ENCODE data around the gene RNF31. TPM values are rescaled to one million over a fixed set of nuclear protein-coding genes. Genes with fewer than 3 reads are reported as not detected.

The RNF31 gene
- total RNA-seq, 1 donor from 2014 or later, result 88.2 TPM

GRCh38 chr14:24147761-24148428, 597 bp downstream of the RNF31 start:
- Mint-ChIP-seq H3K27me3 (ENCODE audit: unreplicated experiment) (peaks cover 4% of the 10 kb centered on the region), H3K36me3 (ENCODE audit: unreplicated experiment) (no peaks in the 10 kb centered on the region), H3K9me3 (ENCODE audit: unreplicated experiment) (peaks cover 4% of the 10 kb centered on the region), H3K4me3 (ENCODE audit: unreplicated experiment) (peak overlapping the region; percentile 90), H3K4me1 (ENCODE audit: low read depth, unreplicated experiment) (peaks cover 9% of the 10 kb centered on the region), H3K27ac (ENCODE audit: unreplicated experiment) (peak overlapping the region; percentile 76)
- TF ChIP-seq CTCF (IDR thresholded peaks at IDR 0.05; ENCODE audit: partially characterized antibody, unreplicated experiment), result no peak
- DNase-seq, result no peak

GRCh38 chr14:24149302-24149969, 2.1 kb downstream of the RNF31 start:
- TF ChIP-seq CTCF (IDR thresholded peaks at IDR 0.05; ENCODE audit: partially characterized antibody, unreplicated experiment), result no peak
- Mint-ChIP-seq H3K4me1 (ENCODE audit: low read depth, unreplicated experiment) (peaks cover 9% of the 10 kb centered on the region), H3K4me3 (ENCODE audit: unreplicated experiment) (peak overlapping the region; percentile 90), H3K27ac (ENCODE audit: unreplicated experiment) (peak overlapping the region; percentile 38), H3K36me3 (ENCODE audit: unreplicated experiment) (no peaks in the 10 kb centered on the region), H3K9me3 (ENCODE audit: unreplicated experiment) (peaks cover 4% of the 10 kb centered on the region), H3K27me3 (ENCODE audit: unreplicated experiment) (peaks cover 4% of the 10 kb centered on the region)
- DNase-seq, result no peak

GRCh38 chr14:24150061-24150460, 2.8 kb downstream of the RNF31 start:
- Mint-ChIP-seq H3K9me3 (ENCODE audit: unreplicated experiment) (peaks cover 4% of the 10 kb centered on the region), H3K27ac (ENCODE audit: unreplicated experiment) (peak overlapping the region; percentile 70), H3K4me3 (ENCODE audit: unreplicated experiment) (no peak overlapping the region), H3K4me1 (ENCODE audit: low read depth, unreplicated experiment) (peaks cover 13% of the 10 kb centered on the region), H3K27me3 (ENCODE audit: unreplicated experiment) (peaks cover 4% of the 10 kb centered on the region), H3K36me3 (ENCODE audit: unreplicated experiment) (no peaks in the 10 kb centered on the region)
- TF ChIP-seq CTCF (IDR thresholded peaks at IDR 0.05; ENCODE audit: partially characterized antibody, unreplicated experiment), result no peak
- no peak for DNase-seq

DNA sequence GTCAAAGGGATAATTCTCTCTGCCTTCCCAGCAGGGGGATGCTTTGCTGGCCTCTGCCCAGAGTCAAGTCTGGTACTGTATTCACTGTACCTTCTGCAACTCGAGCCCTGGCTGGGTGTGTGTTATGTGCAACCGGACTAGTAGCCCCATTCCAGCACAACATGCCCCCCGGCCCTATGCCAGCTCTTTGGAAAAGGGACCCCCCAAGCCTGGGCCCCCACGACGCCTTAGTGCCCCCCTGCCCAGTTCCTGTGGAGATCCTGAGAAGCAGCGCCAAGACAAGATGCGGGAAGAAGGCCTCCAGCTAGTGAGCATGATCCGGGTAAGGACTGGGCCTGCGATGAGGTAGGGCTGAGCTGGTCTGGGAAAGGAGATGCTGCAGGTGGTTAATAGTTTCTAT, 3.3 kb downstream of the RNF31 start:
- H3K36me3 Mint-ChIP-seq (ENCODE audit: unreplicated experiment), result no peaks in the 10 kb centered on the region
- TF ChIP-seq CTCF (IDR thresholded peaks at IDR 0.05; ENCODE audit: partially characterized antibody, unreplicated experiment), result no peak
- H3K4me1 Mint-ChIP-seq (ENCODE audit: low read depth, unreplicated experiment), result peaks cover 13% of the 10 kb centered on the region

DNA sequence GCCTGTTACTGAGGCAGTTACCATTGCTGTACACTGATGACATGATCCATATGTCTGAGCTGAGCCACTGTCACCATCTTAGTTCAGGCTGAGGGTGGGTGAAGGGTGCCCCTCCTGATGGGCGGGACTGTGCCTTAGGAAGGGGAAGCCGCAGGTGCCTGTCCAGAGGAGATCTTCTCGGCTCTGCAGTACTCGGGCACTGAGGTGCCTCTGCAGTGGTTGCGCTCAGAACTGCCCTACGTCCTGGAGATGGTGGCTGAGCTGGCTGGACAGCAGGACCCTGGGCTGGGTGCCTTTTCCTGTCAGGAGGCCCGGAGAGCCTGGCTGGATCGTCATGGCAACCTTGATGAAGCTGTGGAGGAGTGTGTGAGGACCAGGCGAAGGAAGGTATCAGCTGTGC, 3.7 kb downstream of the RNF31 start:
- DNase-seq, result no peak
- H3K27me3 Mint-ChIP-seq (ENCODE audit: unreplicated experiment), result peaks cover 7% of the 10 kb centered on the region
- H3K4me3 Mint-ChIP-seq (ENCODE audit: unreplicated experiment), result no peak overlapping the region
- H3K9me3 Mint-ChIP-seq (ENCODE audit: unreplicated experiment), result peaks cover 4% of the 10 kb centered on the region
- peak overlapping the region; percentile 43 for H3K27ac Mint-ChIP-seq (ENCODE audit: unreplicated experiment)
- H3K36me3 Mint-ChIP-seq (ENCODE audit: unreplicated experiment), result no peaks in the 10 kb centered on the region
- peaks cover 10% of the 10 kb centered on the region for H3K4me1 Mint-ChIP-seq (ENCODE audit: low read depth, unreplicated experiment)
- no peak for TF ChIP-seq CTCF (IDR thresholded peaks at IDR 0.05; ENCODE audit: partially characterized antibody, unreplicated experiment)

More for the DNA sequence above, 3.3 kb downstream of the RNF31 start:
- H3K27me3 Mint-ChIP-seq (ENCODE audit: unreplicated experiment), result peaks cover 5% of the 10 kb centered on the region
- peaks cover 4% of the 10 kb centered on the region for H3K9me3 Mint-ChIP-seq (ENCODE audit: unreplicated experiment)
- DNase-seq, result no peak
- peak overlapping the region; percentile 70 for H3K27ac Mint-ChIP-seq (ENCODE audit: unreplicated experiment)
- no peak overlapping the region for H3K4me3 Mint-ChIP-seq (ENCODE audit: unreplicated experiment)

Measured in glutamatergic neuron (in vitro differentiated cells).